LNCAP (cell line): ENCODE measurements around the gene SKIDA1.

ENCODE experiments used
- CTCF ChIP-seq: fragments of 450-650 bp; IDR thresholded peaks from 2 replicates; pipeline ENCODE4 v1.5.1; 2017; ENCODE audit warnings: mild to moderate bottlenecking

SKIDA1 gene

GRCh38 chr10:21524526-21525366 lies 736 bp downstream of the SKIDA1 start:
- TF ChIP-seq CTCF = no peak

- TF ChIP-seq CTCF = no peak
Measured at GRCh38 chr10:21524131-21524525, 1.4 kb downstream of the SKIDA1 start.

GRCh38 chr10:21523557-21524008 lies 1.9 kb downstream of the SKIDA1 start:
- TF ChIP-seq CTCF = no peak

GRCh38 chr10:21522631-21523406 lies 2.7 kb downstream of the SKIDA1 start:
- no peak for TF ChIP-seq CTCF

GRCh38 chr10:21521751-21522533 lies 3.5 kb downstream of the SKIDA1 start:
- no peak for TF ChIP-seq CTCF

- no peak for TF ChIP-seq CTCF
Measured at GRCh38 chr10:21520949-21521348, 4.5 kb downstream of the SKIDA1 start.

- TF ChIP-seq CTCF = no peak
Measured at GRCh38 chr10:21520509-21520908, 5.0 kb downstream of the SKIDA1 start.
